ENCODE data around the gene EXD3.

The EXD3 gene

GRCh38 chr9:137392232-137393007, 30.5 kb downstream of the EXD3 start:
- Histone ChIP-seq H3K27ac (replicated peaks) (no peak overlapping the region), H3K27me3 (ENCODE audit: insufficient read depth, poor library complexity, severe bottlenecking) (no peaks in the 10 kb centered on the region), H3K4me3 (replicated peaks; ENCODE audit: insufficient read depth, low read length) (no peak overlapping the region)
- TF ChIP-seq POLR2AphosphoS5 (IDR thresholded peaks at IDR 0.05; ENCODE audit: low read depth) (no peak), GABPA (IDR thresholded peaks at IDR 0.05; ENCODE audit: low read depth) (no peak), SPI1 (IDR thresholded peaks at IDR 0.05; ENCODE audit: borderline replicate concordance, low read depth) (no peak)
- TF ChIP-seq, protein P1, sequence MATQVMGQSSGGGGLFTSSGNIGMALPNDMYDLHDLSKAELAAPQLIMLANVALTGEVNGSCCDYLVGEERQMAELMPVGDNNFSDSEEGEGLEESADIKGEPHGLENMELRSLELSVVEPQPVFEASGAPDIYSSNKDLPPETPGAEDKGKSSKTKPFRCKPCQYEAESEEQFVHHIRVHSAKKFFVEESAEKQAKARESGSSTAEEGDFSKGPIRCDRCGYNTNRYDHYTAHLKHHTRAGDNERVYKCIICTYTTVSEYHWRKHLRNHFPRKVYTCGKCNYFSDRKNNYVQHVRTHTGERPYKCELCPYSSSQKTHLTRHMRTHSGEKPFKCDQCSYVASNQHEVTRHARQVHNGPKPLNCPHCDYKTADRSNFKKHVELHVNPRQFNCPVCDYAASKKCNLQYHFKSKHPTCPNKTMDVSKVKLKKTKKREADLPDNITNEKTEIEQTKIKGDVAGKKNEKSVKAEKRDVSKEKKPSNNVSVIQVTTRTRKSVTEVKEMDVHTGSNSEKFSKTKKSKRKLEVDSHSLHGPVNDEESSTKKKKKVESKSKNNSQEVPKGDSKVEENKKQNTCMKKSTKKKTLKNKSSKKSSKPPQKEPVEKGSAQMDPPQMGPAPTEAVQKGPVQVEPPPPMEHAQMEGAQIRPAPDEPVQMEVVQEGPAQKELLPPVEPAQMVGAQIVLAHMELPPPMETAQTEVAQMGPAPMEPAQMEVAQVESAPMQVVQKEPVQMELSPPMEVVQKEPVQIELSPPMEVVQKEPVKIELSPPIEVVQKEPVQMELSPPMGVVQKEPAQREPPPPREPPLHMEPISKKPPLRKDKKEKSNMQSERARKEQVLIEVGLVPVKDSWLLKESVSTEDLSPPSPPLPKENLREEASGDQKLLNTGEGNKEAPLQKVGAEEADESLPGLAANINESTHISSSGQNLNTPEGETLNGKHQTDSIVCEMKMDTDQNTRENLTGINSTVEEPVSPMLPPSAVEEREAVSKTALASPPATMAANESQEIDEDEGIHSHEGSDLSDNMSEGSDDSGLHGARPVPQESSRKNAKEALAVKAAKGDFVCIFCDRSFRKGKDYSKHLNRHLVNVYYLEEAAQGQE (IDR thresholded peaks at IDR 0.05; ENCODE audit: insufficient replicate concordance, low read depth), result no peak
- TF ChIP-seq, protein P2, sequence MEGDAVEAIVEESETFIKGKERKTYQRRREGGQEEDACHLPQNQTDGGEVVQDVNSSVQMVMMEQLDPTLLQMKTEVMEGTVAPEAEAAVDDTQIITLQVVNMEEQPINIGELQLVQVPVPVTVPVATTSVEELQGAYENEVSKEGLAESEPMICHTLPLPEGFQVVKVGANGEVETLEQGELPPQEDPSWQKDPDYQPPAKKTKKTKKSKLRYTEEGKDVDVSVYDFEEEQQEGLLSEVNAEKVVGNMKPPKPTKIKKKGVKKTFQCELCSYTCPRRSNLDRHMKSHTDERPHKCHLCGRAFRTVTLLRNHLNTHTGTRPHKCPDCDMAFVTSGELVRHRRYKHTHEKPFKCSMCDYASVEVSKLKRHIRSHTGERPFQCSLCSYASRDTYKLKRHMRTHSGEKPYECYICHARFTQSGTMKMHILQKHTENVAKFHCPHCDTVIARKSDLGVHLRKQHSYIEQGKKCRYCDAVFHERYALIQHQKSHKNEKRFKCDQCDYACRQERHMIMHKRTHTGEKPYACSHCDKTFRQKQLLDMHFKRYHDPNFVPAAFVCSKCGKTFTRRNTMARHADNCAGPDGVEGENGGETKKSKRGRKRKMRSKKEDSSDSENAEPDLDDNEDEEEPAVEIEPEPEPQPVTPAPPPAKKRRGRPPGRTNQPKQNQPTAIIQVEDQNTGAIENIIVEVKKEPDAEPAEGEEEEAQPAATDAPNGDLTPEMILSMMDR (IDR thresholded peaks at IDR 0.05; ENCODE audit: insufficient read depth, low read length), result no peak
- no peak for DNase-seq (ENCODE audit: low read depth in 1 of 2, low spot score in 1 of 2)

GRCh38 chr9:137391411-137391754, 31.6 kb downstream of the EXD3 start:
- no peak for TF ChIP-seq GABPA (IDR thresholded peaks at IDR 0.05; ENCODE audit: low read depth)
- TF ChIP-seq POLR2AphosphoS5 (IDR thresholded peaks at IDR 0.05; ENCODE audit: low read depth), result no peak
- TF ChIP-seq, protein P1 (IDR thresholded peaks at IDR 0.05; ENCODE audit: insufficient replicate concordance, low read depth), result no peak
- TF ChIP-seq SPI1 (IDR thresholded peaks at IDR 0.05; ENCODE audit: borderline replicate concordance, low read depth), result no peak
- TF ChIP-seq, protein P2 (IDR thresholded peaks at IDR 0.05; ENCODE audit: insufficient read depth, low read length), result no peak
- DNase-seq (ENCODE audit: low read depth in 1 of 2, low spot score in 1 of 2), result no peak
- Histone ChIP-seq H3K4me3 (replicated peaks; ENCODE audit: insufficient read depth, low read length) (no peak overlapping the region), H3K27ac (replicated peaks) (no peak overlapping the region), H3K27me3 (ENCODE audit: insufficient read depth, poor library complexity, severe bottlenecking) (no peaks in the 10 kb centered on the region)

GRCh38 chr9:137390553-137391410, 32.2 kb downstream of the EXD3 start:
- H3K4me3 ChIP-seq (replicated peaks; ENCODE audit: insufficient read depth, low read length), result no peak overlapping the region
- DNase-seq (ENCODE audit: low read depth in 1 of 2, low spot score in 1 of 2), result no peak
- H3K27me3 ChIP-seq (ENCODE audit: insufficient read depth, poor library complexity, severe bottlenecking), result no peaks in the 10 kb centered on the region
- TF ChIP-seq, protein P1 (IDR thresholded peaks at IDR 0.05; ENCODE audit: insufficient replicate concordance, low read depth), result no peak
- no peak for TF ChIP-seq GABPA (IDR thresholded peaks at IDR 0.05; ENCODE audit: low read depth)
- no peak for TF ChIP-seq POLR2AphosphoS5 (IDR thresholded peaks at IDR 0.05; ENCODE audit: low read depth)
- TF ChIP-seq, protein P2 (IDR thresholded peaks at IDR 0.05; ENCODE audit: insufficient read depth, low read length), result no peak
- TF ChIP-seq SPI1 (IDR thresholded peaks at IDR 0.05; ENCODE audit: borderline replicate concordance, low read depth), result no peak
- no peak overlapping the region for H3K27ac ChIP-seq (replicated peaks)

Data from HL-60 (cell line).